GM18951 (cell line): ENCODE results near the gene FAM219A.

ENCODE experiments used
- POLR2A ChIP-seq: IDR thresholded peaks from 4 replicates; pipeline ENCODE4 v1.6.1; 2011; ENCODE audit warnings: mild to moderate bottlenecking; ENCODE audit not compliant: insufficient read length, insufficient read depth; ENCODE audit errors: extremely low read depth
- in situ Hi-C: fragments of 300-500 bp; cut with MboI; formaldehyde crosslinking; loops from one replicate; pipeline ENCODE4 v1.12.0; 2022; ENCODE audit warnings: low sequenced_read_pairs, mixed read lengths, inconsistent platforms; ENCODE audit not compliant: unreplicated experiment

FAM219A gene

DNA sequence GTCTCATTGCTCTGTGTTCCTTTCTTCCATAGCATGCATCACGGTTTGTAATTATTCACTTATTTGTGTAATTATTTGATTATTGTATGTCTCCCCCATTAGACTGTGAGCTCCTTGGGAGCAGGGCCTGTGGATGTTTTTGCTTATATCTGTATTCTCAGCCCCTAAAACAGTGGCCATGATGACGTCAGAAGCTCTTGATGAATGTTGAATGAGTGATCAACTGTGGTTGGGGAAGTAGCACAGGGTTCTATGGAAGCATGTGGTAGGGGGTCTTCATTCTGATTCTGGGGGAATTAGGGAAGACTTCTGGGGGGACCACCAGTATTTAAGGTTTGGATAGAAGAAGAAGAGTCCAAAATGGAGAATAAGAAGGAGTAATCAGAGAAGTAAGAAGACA lies 6.2 kb upstream of the FAM219A start:
- in situ Hi-C loops, result no loop called here
- TF ChIP-seq POLR2A, result no peak

DNA sequence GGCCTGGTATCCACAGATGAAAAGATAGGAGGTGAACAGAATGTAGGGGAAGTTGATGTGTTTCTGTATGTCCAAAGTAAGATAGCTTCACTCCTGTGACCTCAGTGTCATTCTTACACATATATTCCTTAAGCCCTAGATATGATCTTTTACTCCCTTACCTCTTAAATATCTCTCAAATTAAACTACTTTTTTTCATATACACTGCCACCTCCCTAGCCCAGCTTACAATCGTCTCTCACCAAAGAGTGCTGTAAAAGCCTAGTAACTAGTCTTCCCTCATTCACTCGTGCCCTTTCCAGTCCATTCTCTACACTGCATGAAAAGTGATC lies 5.5 kb upstream of the FAM219A start:
- no peak for TF ChIP-seq POLR2A
- in situ Hi-C loops, result no loop called here

DNA sequence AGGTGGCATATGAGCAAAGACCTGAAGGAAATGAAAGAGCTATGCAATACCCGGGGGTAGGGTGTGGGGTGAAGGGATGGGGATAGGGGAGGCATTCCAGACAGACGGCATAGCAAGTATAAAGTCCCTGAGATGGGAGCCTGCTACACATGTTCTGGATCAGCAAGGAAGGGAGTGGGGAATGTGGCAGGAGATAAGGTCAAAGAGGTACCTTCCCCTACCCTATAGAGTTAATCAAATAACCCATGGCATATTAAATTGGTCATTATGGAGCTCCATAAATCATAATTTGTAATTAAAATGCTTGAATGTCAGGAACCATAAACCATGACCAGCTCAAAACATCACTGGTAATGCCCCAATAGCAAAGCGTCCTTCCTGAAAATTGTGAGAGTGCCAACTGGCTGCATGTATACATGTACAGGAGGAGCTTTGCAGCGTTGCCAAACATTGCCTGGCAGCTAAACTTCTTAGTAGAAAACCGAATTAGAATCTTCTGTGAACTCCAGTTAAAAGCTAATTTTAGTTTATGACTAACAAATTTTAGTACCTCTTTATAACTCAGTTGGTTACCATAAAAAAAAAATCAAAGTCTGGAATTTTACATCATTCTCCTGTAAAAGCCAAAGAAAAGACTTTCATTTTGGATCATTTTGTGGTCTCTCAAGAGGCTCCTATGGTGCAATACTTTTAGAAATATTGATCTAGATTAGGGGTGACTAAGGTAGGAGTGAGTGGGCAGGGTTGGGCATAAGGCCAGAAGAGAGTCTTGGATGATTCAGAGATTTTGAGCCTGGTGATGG lies 4.9 kb upstream of the FAM219A start:
- in situ Hi-C loops, result no loop called here
- no peak for TF ChIP-seq POLR2A

DNA sequence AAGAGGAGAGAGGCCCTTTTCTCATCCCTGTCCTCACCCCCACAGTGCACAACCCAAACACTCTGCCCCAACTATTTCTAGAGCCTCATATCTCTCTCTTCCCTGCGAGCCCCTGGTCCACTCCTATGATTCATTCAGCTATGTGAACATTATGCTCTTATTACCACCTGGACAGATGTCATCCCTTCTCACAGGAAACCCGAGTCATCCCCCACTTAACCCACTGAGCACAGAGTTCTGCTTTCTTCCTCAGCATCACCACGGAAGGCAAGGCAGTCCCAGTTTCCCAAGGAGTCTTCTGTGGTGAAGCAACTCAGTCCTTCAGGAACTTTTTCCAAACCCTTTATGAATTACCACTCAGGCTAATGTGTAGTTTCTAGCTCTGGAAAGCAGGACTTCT lies 1.6 kb upstream of the FAM219A start:
- TF ChIP-seq POLR2A, result no peak
- in situ Hi-C loops, result no loop called here

DNA sequence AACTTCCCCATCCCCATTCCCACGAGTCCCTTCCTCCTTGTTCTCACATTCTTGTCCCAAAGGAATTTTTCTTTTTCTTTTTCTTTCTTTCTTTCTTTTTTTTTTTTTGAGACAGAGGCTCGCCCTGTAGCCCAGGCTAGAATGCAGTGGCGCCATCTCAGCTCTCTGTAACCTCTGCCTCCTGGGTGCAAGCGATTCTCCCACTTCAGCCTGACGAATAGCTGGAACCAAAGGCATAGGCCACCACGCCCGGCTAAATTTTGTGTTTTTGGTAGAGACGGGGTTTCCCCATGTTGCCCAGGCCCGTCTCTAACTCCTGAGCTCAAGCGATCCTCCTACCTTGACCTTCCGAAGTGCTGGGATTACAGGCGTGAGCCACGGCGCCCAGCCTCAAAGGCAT lies 986 bp upstream of the FAM219A start:
- in situ Hi-C loops, result no loop called here
- no peak for TF ChIP-seq POLR2A

DNA sequence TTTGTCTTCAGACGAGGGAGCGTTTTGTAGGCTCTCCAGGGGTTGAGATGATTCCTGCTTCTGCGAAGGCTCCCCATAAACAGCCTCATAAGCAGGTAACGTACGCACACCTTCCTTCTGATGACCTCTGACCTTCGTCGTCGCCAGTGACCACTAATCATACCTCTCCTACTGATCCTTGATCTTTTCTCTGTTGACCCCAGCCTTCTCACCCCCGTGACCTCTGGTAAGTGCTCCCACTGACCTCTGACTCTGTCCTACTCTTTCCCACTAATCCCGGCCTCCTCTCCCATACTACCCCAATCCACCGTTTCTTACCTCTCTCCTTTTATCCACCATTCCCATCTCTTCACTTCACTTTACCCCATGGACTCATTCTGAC lies 580 bp upstream of the FAM219A start:
- TF ChIP-seq POLR2A, result no peak
- in situ Hi-C loops, result no loop called here

DNA sequence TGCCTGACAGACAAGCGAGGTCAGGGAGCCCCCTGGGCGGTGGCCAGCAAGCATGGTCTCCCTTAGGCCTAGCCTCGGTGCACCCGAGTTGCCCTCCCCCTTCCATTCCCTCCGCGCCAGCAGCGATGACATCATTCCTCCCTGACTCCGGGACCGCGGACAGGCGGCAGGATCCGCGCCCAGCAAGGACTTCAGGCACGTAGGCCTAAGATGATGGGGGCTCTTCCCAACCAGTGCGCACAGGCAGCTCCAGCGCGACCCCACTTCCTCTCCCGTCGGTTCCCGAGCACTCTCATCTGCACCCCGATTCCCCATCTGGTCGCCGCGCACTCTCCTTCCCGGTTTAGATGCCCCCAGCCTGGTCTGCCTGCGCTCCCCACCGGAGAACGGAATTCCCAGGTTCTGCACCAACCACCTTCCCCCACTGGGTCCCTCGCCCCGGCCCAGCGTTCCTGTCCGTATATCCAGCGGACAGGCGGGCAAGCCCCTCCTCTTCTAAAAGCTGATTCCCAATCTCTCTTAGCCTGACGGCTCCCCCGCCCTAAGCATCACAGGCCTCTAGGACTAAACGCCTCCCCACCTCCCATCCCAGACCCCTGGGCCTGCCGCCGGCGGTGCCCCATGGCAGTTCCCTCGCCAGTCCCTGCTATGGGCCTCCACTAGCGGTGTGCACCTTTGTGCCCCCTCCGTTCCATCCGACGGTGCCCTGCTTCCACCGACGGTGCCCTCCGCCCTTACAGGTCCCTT lies 931 bp downstream of the FAM219A start:
- in situ Hi-C loops, result no loop called here
- no peak for TF ChIP-seq POLR2A

DNA sequence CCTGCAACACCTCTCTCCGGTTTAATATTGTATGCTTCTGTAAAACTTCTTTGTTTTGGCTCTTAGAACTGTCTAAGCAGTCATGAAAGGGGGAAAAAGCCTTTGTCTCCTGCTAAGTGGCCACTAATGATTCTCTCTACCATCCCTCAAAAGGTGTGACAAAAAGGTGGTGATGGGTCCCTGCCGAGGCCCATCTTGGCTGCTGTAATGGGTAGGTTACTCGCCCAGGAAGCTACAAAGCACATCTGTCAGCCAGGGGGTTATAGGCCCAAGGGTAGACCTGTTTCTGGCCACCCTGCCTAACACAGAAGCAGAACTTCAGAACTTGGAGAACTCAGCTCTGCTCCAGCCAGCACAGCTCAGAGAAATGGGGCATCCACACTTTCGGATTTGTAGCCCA lies 1.6 kb downstream of the FAM219A start:
- TF ChIP-seq POLR2A, result no peak
- in situ Hi-C loops, result no loop called here

DNA sequence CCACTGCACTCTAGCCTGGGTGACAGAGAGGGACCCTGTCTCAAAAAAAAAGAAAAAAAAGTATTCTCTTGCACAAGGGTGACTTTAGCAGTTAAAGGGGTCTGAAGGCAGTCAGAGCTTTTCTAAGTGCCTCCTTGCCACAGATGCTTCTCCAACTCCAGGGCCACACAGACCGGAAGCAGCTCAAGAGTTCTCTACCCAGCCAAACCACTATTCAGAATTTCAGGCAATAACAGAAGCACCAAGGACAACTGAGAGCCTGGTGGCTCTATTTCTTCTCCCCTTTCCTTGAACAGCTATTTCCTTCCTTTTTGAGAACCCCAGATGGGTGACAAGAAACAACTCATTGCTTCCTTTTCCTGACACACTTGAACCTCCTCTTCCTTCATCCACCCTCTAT lies 2.2 kb downstream of the FAM219A start:
- in situ Hi-C loops, result no loop called here
- no peak for TF ChIP-seq POLR2A

DNA sequence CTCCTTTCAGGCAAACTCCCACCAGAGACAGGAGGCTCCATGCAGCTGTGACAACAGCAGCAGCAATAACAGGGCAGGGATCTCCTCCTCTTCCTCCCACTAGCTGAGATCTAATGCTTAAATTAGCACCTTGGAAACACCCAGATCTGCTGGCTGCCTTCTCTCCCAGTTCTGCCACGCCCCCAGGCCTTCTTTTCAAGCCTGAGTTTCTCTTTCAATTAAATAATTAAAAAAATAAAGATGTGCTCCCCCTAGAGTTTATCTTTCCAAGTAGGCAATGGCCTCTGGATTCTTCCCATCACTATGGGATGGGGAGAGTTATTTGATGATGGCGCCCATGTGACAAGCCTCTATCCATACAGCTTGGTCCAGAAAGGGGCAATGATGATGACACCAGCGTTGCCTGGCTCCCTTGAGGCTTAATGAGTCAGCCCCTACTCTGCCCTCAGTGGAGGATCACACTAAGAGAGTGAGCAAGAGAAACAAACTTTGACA lies 3.8 kb downstream of the FAM219A start:
- TF ChIP-seq POLR2A, result no peak
- in situ Hi-C loops, result no loop called here

DNA sequence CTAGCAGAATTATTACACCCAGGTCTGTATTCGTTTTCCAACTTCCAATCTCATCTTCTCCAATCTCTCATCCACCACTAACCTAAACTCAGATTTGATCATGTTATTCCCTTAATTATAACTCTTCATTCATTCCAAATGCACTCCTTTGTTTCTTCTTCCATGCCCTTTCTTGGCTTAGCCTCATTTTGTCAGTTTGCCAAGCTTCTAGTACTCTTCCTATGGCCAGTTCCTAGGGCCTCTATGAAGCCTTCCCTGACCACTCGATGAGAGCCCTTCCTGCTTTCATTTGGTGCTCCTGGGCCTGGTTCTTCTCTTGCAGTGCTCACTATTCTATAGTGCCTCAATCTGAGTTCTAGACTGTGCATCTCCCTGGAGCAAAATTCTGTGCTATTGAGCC lies 5.8 kb downstream of the FAM219A start:
- TF ChIP-seq POLR2A, result no peak
- in situ Hi-C loops, result no loop called here

DNA sequence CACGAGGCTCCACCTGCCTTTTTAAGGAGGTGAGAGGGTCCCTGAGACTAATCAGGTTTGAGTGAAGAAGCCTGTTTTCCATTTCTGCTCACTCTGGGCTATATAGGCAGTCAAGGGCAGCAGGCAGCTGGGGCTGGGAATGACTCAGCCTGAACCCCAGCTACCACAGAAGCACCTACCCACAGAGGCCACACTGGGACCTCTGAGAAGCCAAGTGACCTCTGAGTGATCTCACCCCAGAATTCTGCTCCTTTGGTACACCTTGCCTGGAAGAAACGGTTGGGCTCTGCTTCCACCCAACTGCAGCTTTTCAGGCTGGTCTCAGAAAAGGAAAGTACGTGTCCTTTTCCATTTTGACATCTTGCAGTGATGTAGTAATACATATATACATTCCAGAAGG lies 6.8 kb downstream of the FAM219A start:
- in situ Hi-C loops, result no loop called here
- TF ChIP-seq POLR2A, result no peak

DNA sequence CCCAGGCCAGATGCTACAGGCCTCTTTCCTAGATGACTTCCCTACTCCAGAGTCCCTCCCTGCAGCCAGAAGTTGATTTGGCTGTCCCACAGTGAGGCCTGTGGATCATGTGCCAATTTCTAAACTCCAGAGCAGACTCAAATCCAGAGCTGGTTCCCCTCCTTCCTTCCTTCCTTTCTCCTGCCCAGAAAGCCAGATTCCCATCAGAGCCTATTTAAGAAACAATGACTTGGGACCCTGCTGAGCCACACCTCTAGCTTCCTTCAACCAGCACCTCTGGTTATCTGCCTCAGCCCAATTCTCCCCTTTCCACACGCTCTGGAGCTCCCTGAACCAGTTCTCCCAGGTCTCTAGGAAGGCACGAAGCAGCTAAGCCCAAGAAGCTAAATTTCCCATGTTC lies 7.2 kb downstream of the FAM219A start:
- in situ Hi-C loops, result no loop called here
- no peak for TF ChIP-seq POLR2A

DNA sequence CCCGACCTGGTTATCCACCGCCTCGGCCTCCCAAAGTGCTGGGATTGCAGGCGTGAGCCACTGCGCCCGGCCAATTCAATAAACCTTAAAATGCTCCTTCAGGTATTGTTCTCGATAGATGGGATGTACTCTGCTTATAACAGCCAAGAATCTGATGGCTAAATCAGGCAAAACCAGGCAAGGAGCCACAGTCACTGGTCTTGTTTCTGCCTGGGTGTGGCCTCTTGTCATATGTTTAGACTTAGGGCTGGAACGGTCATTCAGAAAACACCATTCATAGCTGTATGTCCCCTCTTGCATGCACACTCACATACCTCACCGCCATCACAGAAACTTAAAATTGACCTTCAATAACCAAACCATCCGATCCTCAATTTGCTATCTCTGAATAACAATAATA lies 7.7 kb downstream of the FAM219A start:
- in situ Hi-C loops, result no loop called here
- no peak for TF ChIP-seq POLR2A

DNA sequence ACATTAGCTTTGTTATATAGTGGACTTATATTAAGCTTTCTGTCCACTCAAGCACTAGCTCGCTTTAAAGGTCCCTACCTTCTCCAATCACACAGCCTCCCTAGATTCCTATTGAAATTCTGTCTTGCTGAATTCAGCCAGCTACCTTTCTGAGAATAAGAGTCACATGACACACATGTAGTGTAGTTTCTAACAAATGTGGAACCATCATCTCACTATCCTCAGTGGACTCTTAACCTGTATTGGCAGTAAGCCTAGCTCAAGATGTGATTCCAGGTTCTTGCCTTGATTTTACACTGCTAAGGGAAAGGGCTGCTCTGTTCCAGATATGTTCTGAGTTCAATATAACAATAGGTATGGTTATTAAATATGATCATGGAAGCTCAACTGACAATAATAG lies 11.4 kb downstream of the FAM219A start:
- TF ChIP-seq POLR2A, result no peak
- in situ Hi-C loops, result loop anchor here (10.0 kb wide), 1 partner anchor 58 kb away; no protein-coding TSS in a partner anchor

DNA sequence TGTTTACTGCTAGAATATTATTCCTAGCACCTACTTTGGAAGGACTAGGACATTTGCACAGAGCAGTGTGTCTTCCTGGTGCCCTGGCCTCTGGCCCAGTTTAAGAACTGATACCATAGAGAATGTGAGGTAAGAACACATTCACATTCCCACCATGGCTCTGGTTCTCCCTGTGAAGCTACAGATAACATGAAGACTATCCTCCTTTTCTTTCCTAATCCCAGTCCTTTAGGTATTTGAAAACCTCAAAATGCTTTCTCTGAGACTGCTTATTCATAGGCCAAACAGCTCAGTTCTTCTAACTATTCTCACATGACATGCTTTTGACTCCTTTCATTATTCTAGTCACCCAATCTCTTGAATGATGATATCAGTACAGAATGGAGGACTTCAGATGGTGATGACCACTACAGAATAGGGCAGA lies 11.9 kb downstream of the FAM219A start:
- in situ Hi-C loops, result loop anchor here (10.0 kb wide), 1 partner anchor 58 kb away; no protein-coding TSS in a partner anchor
- TF ChIP-seq POLR2A, result no peak
